ENCODE measurements around the gene UAP1L1. TPM values are rescaled to one million over a fixed set of nuclear protein-coding genes. Genes with fewer than 3 reads are reported as not detected.

Gene UAP1L1
- total RNA-seq, 1 donor from 2014 or later: 11.7 TPM

DNA sequence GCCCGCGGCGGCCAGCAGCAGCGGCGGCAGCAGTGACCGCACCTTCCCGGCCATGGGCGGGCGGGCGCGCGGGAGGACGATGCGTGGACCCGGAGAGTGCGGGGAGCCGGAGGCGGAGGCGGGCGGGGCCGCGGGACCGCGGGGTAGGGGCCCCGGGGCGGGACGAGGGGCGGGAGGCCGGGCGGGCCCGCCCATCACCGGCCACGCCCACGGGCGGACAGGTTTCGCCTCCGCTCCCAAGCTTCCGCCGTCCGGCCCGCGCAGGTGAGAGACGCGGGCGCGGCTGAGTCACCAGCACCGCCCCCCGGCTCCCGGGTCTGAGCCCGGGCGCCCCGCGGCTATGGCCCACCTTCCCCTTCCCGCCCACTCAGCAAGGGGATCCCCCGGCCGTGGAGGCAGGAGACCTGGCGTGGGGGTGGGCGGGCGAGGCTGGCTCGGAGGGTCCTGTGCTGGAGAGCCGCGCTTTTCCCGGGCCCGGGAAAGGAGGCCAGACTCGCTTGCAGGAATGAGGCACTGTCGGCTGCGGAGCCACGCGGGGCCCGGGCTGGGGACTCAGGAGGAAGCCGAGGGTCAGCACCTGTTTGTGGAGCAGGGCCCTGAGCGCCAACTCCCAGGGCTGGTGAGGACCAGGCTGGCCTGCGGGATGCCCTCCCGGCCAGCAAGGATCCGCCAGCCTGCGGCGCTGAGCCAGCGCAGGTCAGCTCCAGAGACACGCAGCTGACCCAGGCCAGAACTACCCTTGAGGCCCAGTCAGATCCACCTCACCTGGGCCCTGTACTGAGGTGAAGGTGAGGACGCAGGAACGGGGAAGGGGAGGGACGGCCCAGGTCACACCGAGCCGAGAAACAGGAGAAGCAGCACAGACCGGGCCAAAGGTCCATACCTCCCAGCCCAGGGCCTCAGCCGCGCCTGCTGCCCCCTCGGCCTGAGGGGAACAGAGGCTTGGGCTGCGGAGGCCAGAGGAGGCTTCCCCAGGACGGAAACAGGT is 23.1 kb upstream of the UAP1L1 start, which contains the start of gene ENTPD2:
Gene ENTPD2 (minus strand): TSS at position 118 of the 988 bp plus-strand sequence. CDS start 64 bp downstream, at position 54.
- Histone ChIP-seq H3K36me3 (ENCODE audit: control insufficient read depth, insufficient read depth, low read length) (no peaks in the 10 kb centered on the region), H3K4me3 (ENCODE audit: low read depth, low read length) (peak within 1 kb of the TSS; percentile 17), H3K27me3 (ENCODE audit: control insufficient read depth, insufficient read depth, low read length) (peaks cover 65% of the 10 kb centered on the region)
- DNase-seq (ENCODE audit: low read depth): no peak
- TF ChIP-seq, protein P1, sequence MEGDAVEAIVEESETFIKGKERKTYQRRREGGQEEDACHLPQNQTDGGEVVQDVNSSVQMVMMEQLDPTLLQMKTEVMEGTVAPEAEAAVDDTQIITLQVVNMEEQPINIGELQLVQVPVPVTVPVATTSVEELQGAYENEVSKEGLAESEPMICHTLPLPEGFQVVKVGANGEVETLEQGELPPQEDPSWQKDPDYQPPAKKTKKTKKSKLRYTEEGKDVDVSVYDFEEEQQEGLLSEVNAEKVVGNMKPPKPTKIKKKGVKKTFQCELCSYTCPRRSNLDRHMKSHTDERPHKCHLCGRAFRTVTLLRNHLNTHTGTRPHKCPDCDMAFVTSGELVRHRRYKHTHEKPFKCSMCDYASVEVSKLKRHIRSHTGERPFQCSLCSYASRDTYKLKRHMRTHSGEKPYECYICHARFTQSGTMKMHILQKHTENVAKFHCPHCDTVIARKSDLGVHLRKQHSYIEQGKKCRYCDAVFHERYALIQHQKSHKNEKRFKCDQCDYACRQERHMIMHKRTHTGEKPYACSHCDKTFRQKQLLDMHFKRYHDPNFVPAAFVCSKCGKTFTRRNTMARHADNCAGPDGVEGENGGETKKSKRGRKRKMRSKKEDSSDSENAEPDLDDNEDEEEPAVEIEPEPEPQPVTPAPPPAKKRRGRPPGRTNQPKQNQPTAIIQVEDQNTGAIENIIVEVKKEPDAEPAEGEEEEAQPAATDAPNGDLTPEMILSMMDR (IDR thresholded peaks at IDR 0.05; ENCODE audit: insufficient read depth, low read length, poor library complexity, severe bottlenecking): no peak

DNA sequence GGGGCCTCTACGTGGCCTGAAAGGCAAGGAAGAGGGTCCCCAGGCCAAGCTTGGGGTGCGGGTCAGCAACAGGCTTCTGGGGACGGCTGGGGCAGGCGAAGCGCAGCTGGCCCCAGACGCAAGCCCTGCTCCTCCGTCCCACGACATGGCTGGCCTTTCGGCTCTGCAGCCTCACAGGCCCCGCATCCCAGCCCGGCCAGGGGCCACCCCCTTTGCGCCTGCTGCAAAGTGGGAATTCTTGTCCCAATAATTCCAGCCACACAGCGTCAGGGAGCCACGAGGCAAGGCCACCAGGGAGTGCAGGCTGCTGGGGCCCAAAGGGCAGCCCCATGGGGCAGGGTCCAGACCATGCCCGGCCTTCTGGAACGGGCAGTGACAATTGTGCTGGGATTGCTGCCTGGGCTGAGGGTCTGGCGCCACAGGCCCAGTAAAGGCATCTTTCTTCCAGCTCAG is 22.4 kb upstream of the UAP1L1 start:
- DNase-seq (ENCODE audit: low read depth): no peak
- Histone ChIP-seq H3K4me3 (ENCODE audit: low read depth, low read length) (no peak overlapping the region), H3K27me3 (ENCODE audit: control insufficient read depth, insufficient read depth, low read length) (peaks cover 58% of the 10 kb centered on the region), H3K36me3 (ENCODE audit: control insufficient read depth, insufficient read depth, low read length) (no peaks in the 10 kb centered on the region)
- TF ChIP-seq, protein P1 (IDR thresholded peaks at IDR 0.05; ENCODE audit: insufficient read depth, low read length, poor library complexity, severe bottlenecking): no peak

- H3K4me3 ChIP-seq (ENCODE audit: low read depth, low read length): no peak overlapping the region
- no peaks in the 10 kb centered on the region for H3K36me3 ChIP-seq (ENCODE audit: control insufficient read depth, insufficient read depth, low read length)
- peaks cover 51% of the 10 kb centered on the region for H3K27me3 ChIP-seq (ENCODE audit: control insufficient read depth, insufficient read depth, low read length)
- DNase-seq (ENCODE audit: low read depth): no peak
- TF ChIP-seq, protein P1 (IDR thresholded peaks at IDR 0.05; ENCODE audit: insufficient read depth, low read length, poor library complexity, severe bottlenecking): no peak
Observed at GRCh38 chr9:137055385-137056364, 21.6 kb upstream of the UAP1L1 start.

DNA sequence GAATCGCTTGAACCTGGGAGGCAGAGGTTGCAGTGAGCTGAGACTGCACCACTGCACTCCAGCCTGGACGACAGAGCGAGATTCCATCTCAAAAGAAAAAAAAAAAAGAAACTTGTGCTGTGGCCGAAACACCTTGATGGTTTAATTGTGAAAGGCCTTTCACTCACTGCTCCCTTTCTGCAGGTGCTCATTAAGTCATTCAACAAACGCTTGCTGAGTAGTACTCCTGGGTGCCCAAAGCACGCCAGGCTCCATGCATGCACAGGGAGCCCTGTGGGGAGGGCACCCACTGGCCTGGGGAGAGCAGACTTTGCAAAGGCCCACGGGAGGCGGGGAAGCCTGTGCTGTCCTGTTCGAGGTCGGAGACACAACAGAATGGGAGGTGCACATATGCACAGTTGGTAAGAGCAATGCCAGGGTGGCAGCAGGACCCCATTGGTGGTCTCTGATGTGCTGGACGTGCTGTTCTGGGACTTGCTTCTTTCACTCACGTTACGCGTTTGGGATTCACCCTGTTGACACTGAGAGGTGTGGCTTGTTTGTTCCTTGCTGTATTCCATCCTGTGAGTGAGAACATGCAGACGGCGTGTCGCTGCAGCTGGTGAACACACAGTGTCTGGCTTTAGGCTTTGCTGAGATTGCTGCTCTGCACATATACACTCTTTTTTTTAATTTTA is 20.4 kb upstream of the UAP1L1 start:
- TF ChIP-seq, protein P1 (IDR thresholded peaks at IDR 0.05; ENCODE audit: insufficient read depth, low read length, poor library complexity, severe bottlenecking): no peak
- Histone ChIP-seq H3K36me3 (ENCODE audit: control insufficient read depth, insufficient read depth, low read length) (no peaks in the 10 kb centered on the region), H3K4me3 (ENCODE audit: low read depth, low read length) (no peak overlapping the region), H3K27me3 (ENCODE audit: control insufficient read depth, insufficient read depth, low read length) (peaks cover 39% of the 10 kb centered on the region)
- DNase-seq (ENCODE audit: low read depth): no peak

DNA sequence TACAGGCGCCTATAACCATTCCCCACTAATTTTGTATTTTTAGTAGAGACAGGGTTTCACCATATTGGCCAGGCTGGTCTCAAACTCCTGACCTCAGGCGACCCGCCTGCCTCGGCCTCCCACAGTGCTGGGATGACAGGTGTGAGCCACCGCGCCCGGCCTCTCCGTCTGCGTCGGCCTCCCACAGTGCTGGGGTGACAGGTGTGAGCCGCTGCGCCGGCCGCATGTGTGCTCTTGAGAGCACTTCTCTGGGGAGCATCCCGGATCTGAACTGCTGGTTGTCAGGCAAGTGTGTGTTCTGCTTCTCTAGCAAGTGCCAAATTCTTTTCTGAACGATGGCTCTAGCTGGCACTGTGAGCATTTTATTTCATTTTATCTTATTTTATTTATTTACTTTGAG is 19.8 kb upstream of the UAP1L1 start:
- Histone ChIP-seq H3K4me3 (ENCODE audit: low read depth, low read length) (no peak overlapping the region), H3K27me3 (ENCODE audit: control insufficient read depth, insufficient read depth, low read length) (peaks cover 32% of the 10 kb centered on the region), H3K36me3 (ENCODE audit: control insufficient read depth, insufficient read depth, low read length) (no peaks in the 10 kb centered on the region)
- TF ChIP-seq, protein P1 (IDR thresholded peaks at IDR 0.05; ENCODE audit: insufficient read depth, low read length, poor library complexity, severe bottlenecking): no peak
- no peak for DNase-seq (ENCODE audit: low read depth)

All from kidney epithelial cell (primary cell).